Hippocampal formation (tissue), 2 donors: Measurements from ENCODE around the gene CASK.

Source experiments
- DNase-seq, 2 donors: peaks; one replicate each; lab custom pipeline; 2025; lab: John Stamatoyannopoulos, UW

Gene CASK

DNA sequence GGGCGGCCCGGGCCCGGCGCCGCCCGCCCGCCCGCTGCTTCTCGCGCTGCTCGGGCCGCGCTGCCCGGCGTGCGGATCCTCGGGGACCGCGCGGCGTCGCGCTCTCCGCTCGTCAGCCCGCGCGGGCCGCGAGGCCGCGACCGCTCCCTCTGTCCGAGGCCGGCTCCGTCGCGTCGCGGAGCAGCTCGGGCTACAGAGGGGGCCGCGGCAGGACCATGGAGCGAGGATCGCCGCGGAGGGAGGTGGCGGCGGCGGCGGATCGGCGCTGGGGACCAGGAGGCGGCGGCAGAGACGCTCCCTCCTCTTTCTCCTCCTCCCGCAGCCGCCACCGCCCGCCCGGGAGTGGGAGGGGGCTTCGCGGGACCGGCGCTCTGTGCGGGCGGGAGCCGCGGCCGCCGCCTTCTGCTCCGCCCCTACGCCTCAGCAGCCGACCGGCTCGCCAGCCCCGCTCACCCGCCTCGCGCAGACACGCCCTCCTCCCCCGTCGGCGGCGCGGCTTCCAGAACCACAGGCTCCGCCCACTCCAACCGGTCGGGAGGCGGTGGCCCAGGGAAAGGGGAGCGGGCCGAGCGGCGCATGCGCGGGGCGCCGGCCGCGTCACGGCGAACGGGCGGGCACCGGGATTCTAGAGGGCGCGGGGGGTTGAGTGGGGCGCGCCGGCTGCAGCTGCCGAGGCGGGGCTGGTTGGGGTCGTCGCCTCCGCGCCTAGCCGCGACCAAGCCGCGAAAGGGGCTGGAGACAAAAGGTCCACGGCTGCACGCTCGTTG lies at the start of gene CASK:
Gene CASK (minus strand): TSS at position 344 of the 767 bp plus-strand sequence. CDS start 566 bp downstream, outside the sequence.
- peak; percentile 80 to 86 for DNase-seq

- no peak for DNase-seq
These were observed 48.0 kb upstream of the CASK start for GRCh38 chrX:41971346-41971745.

- DNase-seq = no peak
These were observed 47.1 kb upstream of the CASK start for GRCh38 chrX:41970419-41970818.

- no peak for DNase-seq
These were observed 40.0 kb upstream of the CASK start for GRCh38 chrX:41963348-41963747.

- DNase-seq = no peak
These were observed 36.8 kb upstream of the CASK start for GRCh38 chrX:41960142-41960541.

- DNase-seq = no peak
These were observed 35.5 kb upstream of the CASK start for GRCh38 chrX:41958861-41959260.

- no peak for DNase-seq
These were observed 32.7 kb upstream of the CASK start for GRCh38 chrX:41956027-41956426.

- DNase-seq = no peak
These were observed 28.7 kb upstream of the CASK start for GRCh38 chrX:41952102-41952501.

DNA sequence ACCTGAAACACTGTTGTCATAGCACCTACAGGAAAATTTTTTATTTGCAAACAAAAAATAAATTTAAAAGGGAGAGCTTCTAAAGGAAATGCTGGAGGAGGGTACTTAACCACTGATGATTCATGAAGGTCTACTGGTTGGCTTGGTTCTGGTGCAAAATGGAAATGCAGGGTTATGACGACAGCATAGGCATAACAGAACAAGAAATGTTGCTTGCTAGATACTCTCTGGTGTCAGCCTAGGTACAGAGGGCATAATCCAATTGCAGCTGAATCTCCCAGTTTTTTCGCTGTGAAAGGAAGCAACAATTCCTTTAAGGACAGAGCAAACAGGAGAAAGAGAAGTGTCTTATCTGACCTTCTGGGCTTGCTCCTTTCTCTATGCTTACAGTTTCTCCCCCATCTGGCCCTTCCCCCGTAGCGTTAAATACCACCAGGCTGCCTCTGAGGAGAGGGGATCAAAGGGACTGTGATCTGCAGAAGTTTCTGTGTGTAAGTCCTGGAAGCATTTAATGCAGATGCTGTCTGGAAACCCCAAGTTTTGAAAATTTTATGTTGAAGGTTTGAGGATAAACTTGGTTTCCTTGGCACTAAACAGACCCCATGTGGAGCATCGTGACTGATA lies 23.7 kb upstream of the CASK start:
- DNase-seq = no peak

GRCh38 chrX:41946235-41946634 lies 22.9 kb upstream of the CASK start:
- no peak for DNase-seq

GRCh38 chrX:41935832-41936231 lies 12.5 kb upstream of the CASK start:
- DNase-seq = no peak

DNA sequence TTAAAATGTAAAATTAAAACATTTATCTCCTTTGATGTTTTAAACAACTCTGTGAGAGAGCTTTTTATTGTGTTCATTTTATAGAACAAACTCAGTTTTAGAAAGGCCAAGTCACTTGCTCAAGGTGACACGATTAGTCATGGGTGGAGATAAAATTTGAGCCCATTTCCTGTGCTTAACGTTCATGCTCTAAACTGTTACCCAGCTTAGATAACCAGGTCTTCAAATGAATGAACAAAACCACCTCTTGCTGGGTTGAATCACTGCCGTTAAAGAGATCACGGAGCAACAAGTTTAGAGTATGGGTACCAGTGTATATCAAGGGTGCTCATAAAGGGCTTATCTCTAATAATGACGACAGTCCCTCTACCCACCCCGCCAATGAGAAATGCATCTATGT lies 10.2 kb upstream of the CASK start:
- DNase-seq = no peak

- DNase-seq = no peak
These were observed 9.5 kb upstream of the CASK start for GRCh38 chrX:41932885-41933284.

- no peak for DNase-seq
These were observed 8.2 kb upstream of the CASK start for GRCh38 chrX:41931591-41931990.

DNA sequence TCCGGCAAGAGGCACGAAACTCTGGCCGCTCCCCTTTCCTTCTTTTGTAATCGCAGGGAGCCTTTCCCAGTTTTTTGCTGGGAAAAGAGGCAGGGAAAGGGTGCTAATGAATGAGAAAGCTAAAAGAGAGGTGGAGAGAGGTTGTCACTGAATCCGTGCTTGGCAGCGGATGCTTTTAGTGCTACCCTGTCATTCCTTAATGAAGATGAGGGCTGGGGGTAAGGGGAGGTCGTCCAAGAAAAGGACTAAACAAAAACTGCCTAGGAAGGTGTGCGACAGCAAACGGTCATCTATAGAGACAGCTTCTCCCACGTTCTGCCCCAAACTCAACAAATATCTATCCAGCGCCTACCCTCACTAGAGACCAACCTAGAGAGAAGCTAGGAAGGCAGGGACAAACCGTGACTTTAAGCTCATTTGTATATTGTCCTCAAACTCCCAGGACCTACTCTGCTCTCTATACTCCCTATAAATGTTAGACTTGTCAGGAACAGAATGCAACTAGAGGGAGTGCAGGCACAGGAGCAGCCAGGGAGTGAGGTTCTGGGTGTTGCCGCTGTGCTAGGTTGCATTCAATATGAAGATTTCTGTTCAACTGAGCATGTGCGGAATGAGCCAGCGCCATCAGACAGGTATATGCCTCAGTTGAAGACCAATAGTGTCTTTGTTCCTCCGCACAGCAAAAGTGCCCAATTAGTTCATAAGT lies 777 bp upstream of the CASK start:
- DNase-seq = peak in 1 of 2 donors; percentile 5

GRCh38 chrX:41922431-41923151 lies 763 bp downstream of the CASK start:
- DNase-seq = peak in 1 of 2 donors; percentile 1

- DNase-seq = no peak
These were observed 1.6 kb downstream of the CASK start for GRCh38 chrX:41921492-41922430.

GRCh38 chrX:41919870-41920269 lies 3.5 kb downstream of the CASK start:
- no peak for DNase-seq

GRCh38 chrX:41917517-41917916 lies 5.8 kb downstream of the CASK start:
- no peak for DNase-seq

DNA sequence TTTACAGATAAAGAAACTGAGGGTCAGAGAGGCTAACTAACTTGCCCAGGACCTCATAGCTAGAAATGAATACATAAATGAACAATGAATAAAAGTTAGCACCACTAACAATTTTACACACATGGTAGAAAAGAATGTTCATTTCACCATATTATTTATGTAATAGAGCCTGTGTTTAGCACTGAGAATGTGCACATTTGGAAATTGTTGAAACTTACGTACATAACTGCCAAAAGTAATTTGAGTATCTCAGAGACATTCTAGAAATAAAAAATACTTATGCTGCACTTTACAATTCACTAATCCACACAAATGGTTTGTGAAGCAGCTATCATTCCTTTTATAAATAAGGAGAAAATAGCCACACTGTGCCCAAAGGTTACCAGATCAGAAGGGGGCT lies 9.9 kb downstream of the CASK start:
- DNase-seq = no peak

DNA sequence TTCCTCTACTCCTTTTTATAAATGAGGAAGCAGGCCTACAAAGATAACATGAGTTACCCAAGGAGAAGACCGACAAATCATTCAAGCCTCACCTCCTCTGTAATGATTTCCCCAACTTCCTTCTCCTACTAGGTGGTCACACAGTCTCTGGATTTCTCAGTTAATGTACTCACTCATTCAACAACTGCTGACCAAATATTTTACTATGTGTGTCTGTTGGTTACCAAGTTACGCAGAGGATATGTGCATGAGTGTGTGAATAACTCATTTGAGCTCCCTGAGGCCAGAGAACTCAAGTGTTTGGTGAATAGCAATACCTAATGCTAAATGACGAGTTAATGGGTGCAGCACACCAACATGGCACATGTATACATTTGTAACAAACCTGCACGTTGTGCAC lies 10.4 kb downstream of the CASK start:
- DNase-seq = no peak
